Right renal cortex interstitium (tissue), 3 donors: ENCODE measurements around the gene HOXC11. TPM values are rescaled to one million over a fixed set of nuclear protein-coding genes. Genes with fewer than 3 reads are reported as not detected.

ENCODE experiments used
- DNase-seq, 3 donors: peaks; one replicate each; pipeline ENCODE4 v3.0.0-alpha.2; 2013; ENCODE audit warnings: low read depth in 3 of 3, low spot score in 2 of 3
- polyA plus RNA-seq, 3 donors: library from polyadenylated mRNA; unstranded; fragments of 120-200 nt; gene quantifications; one replicate each; pipeline ENCODE4 v1.2.1, GENCODE V29; 2013; ENCODE audit not compliant: insufficient read length in 3 of 3

The HOXC11 gene
- polyA plus RNA-seq, 3 donors = 1.4 to 2.8 (median 1.5) TPM

- no peak for DNase-seq
These were observed 46.3 kb downstream of the HOXC11 start for GRCh38 chr12:54019091-54019811.

GRCh38 chr12:54019924-54020590 lies 47.1 kb downstream of the HOXC11 start:
- no peak for DNase-seq

- no peak for DNase-seq
These were observed 47.9 kb downstream of the HOXC11 start for GRCh38 chr12:54020591-54021405.

GRCh38 chr12:54021432-54022013 lies 48.6 kb downstream of the HOXC11 start:
- no peak for DNase-seq

- DNase-seq = no peak
These were observed 50.3 kb downstream of the HOXC11 start for GRCh38 chr12:54022960-54023884.

GRCh38 chr12:54024127-54024526 lies 51.2 kb downstream of the HOXC11 start:
- no peak for DNase-seq

GRCh38 chr12:54024581-54025305 lies 51.8 kb downstream of the HOXC11 start:
- no peak for DNase-seq

GRCh38 chr12:54025499-54026405 lies 52.8 kb downstream of the HOXC11 start:
- no peak for DNase-seq

- no peak for DNase-seq
These were observed 53.9 kb downstream of the HOXC11 start for GRCh38 chr12:54026640-54027441.

Other genes with a start within 250 kb of the HOXC11 start
- 100 to 1,000 TPM; 124 to 126 (median 125) TPM for gene CALCOCO1, start 245.7 kb upstream of the HOXC11 start, polyA plus RNA-seq
- under 1 TPM in 1 of 3 donors, not detected in 2; 0.23 TPM for gene CISTR, start 221.1 kb upstream of the HOXC11 start, polyA plus RNA-seq
- gene HOXC13, start 34.3 kb upstream of the HOXC11 start, polyA plus RNA-seq = not detected
- not detected for gene HOXC12, start 18.2 kb upstream of the HOXC11 start, polyA plus RNA-seq
- 1 to 10 TPM; 1.1 to 2.9 (median 1.2) TPM for gene HOTAIR, start 1.8 kb downstream of the HOXC11 start, polyA plus RNA-seq
- gene HOXC10, start 12.0 kb downstream of the HOXC11 start, polyA plus RNA-seq = 10 to 100 TPM; 63.5 to 68.8 (median 64.5) TPM
- gene HOXC9, start 27.0 kb downstream of the HOXC11 start, polyA plus RNA-seq = 10 to 100 TPM; 21.0 to 25.3 (median 22.3) TPM
- gene HOXC8, start 35.9 kb downstream of the HOXC11 start, polyA plus RNA-seq = 1 to 10 TPM; 6.3 to 7.1 (median 6.5) TPM
- gene HOXC6, start 55.3 kb downstream of the HOXC11 start, polyA plus RNA-seq = 10 to 100 TPM; 21.8 to 29.3 (median 23.3) TPM
- 1 to 10 TPM in 2 of 3 donors, under 1 TPM in 1; 0.93 to 1.4 (median 1.4) TPM for gene HOXC5, start 59.9 kb downstream of the HOXC11 start, polyA plus RNA-seq
- 10 to 100 TPM; 32.4 to 42.5 (median 37.2) TPM for gene HOXC4, start 80.7 kb downstream of the HOXC11 start, polyA plus RNA-seq
- 10 to 100 TPM; 30.5 to 34.2 (median 31.5) TPM for gene SMUG1, start 215.9 kb downstream of the HOXC11 start, polyA plus RNA-seq